H1 (cell line): ENCODE data around the gene NRL. TPM values are rescaled to one million over a fixed set of nuclear protein-coding genes. Genes with fewer than 3 reads are reported as not detected.

Experiments
- CTCF ChIA-PET: fragments of 300-600 bp; sonication (Branson Sonifier 250); formaldehyde crosslinking; loops from one replicate; lab custom pipeline; 2021; ENCODE audit not compliant: partially characterized antibody; lab: Charles Lee
- POLR2A ChIA-PET: fragments of 300-600 bp; sonication (Branson Sonifier 250); formaldehyde crosslinking; loops from one replicate; lab custom pipeline; 2021; ENCODE audit warnings: inconsistent platforms; ENCODE audit not compliant: partially characterized antibody; lab: Charles Lee
- DNase-seq, 2 experiments: peaks; one replicate each; pipeline versions ENCODE4 v3.0.0 to v3.0.0-alpha.2; 2010 to 2022; ENCODE audit warnings: low spot score in 2 of 2, low read depth in 1 of 2, mixed read lengths in 1 of 2
- FAIRE-seq: peaks from 2 replicates; lab custom pipeline; 2011; peaks lifted over from hg19 to GRCh38; lab: Jason Lieb, UNC
- H2AFZ ChIP-seq: 2 replicates; pipeline ENCODE4 v1.8.1; 2012; ENCODE audit warnings: low read length, inconsistent platforms
- H2AK5ac ChIP-seq: 2 replicates; pipeline ENCODE4 v1.6.1; 2013; ENCODE audit warnings: low read depth, low read length
- H2BK120ac ChIP-seq: replicated peaks from 2 replicates; pipeline ENCODE3; 2013; ENCODE audit warnings: low read depth, low read length, inconsistent platforms
- H2BK12ac ChIP-seq: 2 replicates; pipeline ENCODE4 v1.6.1; 2013; ENCODE audit warnings: low read depth, low read length
- H2BK15ac ChIP-seq: 2 replicates; pipeline ENCODE4 v1.6.1; 2013; ENCODE audit warnings: low read length
- H2BK20ac ChIP-seq: 2 replicates; pipeline ENCODE4 v1.6.1; 2013; ENCODE audit warnings: low read length
- H2BK5ac ChIP-seq: 2 replicates; pipeline ENCODE4 v1.6.1; 2013; ENCODE audit warnings: low read depth, low read length
- H3K14ac ChIP-seq: 2 replicates; pipeline ENCODE4 v1.6.1; 2013; ENCODE audit warnings: inconsistent platforms; ENCODE audit not compliant: insufficient read length
- H3K18ac ChIP-seq: 2 replicates; pipeline ENCODE4 v1.6.1; 2013; ENCODE audit warnings: low read length; ENCODE audit errors: extremely low read depth
- H3K23ac ChIP-seq: 2 replicates; pipeline ENCODE4 v1.6.1; 2013; ENCODE audit warnings: inconsistent platforms; ENCODE audit not compliant: insufficient read length
- H3K23me2 ChIP-seq: 2 replicates; pipeline ENCODE4 v1.6.1; 2013; ENCODE audit warnings: low read depth, low read length
- H3K27ac ChIP-seq: 2 replicates; pipeline ENCODE4 v1.6.1; 2011; ENCODE audit warnings: low read depth, low read length, inconsistent platforms
- H3K27me3 ChIP-seq, 4 experiments: replicated peaks in 1 of 4; 1 replicate in 1 of 4; 2 replicates in 3 of 4; pipeline versions ENCODE4 v1.6.1 to v1.8.1; 2011 to 2013; ENCODE audit warnings: low read length in 3 of 4, mild to moderate bottlenecking in 3 of 4, inconsistent platforms in 2 of 4, mixed read lengths in 2 of 4, moderate library complexity in 1 of 4; ENCODE audit not compliant: control insufficient read depth in 3 of 4, insufficient read depth in 3 of 4; ENCODE audit errors: extremely low read depth in 1 of 4
- H3K36me3 ChIP-seq, 4 experiments: 2 replicates each; pipeline versions ENCODE4 v1.6.1 to v1.8.1; 2011 to 2013; ENCODE audit warnings: mild to moderate bottlenecking in 4 of 4, low read length in 3 of 4, moderate library complexity in 2 of 4, control low read depth in 1 of 4, inconsistent platforms in 1 of 4; ENCODE audit not compliant: insufficient read depth in 4 of 4, control insufficient read depth in 2 of 4
- H3K4ac ChIP-seq: replicated peaks from 2 replicates; pipeline ENCODE3; 2013; ENCODE audit warnings: low read length, low read depth, mixed read lengths, inconsistent platforms; ENCODE audit not compliant: insufficient read length
- H3K4me1 ChIP-seq, 4 experiments: replicated peaks in 1 of 4; 1 replicate in 1 of 4; 2 replicates in 3 of 4; pipeline versions ENCODE4 v1.6.1 to v1.8.1; 2011 to 2013; ENCODE audit warnings: low read length in 3 of 4, inconsistent platforms in 2 of 4, mixed read lengths in 1 of 4; ENCODE audit not compliant: insufficient read depth in 4 of 4, control insufficient read depth in 3 of 4
- H3K4me2 ChIP-seq, 2 experiments: 2 replicates each; pipeline versions ENCODE4 v1.6.1 to v1.8.1; 2011 to 2013; ENCODE audit warnings: low read depth in 2 of 2, low read length in 2 of 2, control low read depth in 1 of 2, inconsistent platforms in 1 of 2, mild to moderate bottlenecking in 1 of 2; ENCODE audit not compliant: insufficient read depth in 1 of 2
- H3K4me3 ChIP-seq, 4 experiments: fragments of 200-600, 300-600 bp in 1 of 4; sonication (generic), shearing (Covaris generic), sonication (Bioruptor Twin) in 1 of 4; 2 replicates each; pipeline versions ENCODE4 v1.5.1 to v1.8.1; 2011 to 2016; ENCODE audit warnings: low read length in 4 of 4, low read depth in 3 of 4, control low read depth in 2 of 4, inconsistent platforms in 2 of 4, mild to moderate bottlenecking in 2 of 4, mixed read lengths in 1 of 4, moderate library complexity in 1 of 4; ENCODE audit not compliant: insufficient read depth in 2 of 4; ENCODE audit errors: extremely low read depth in 1 of 4
- H3K56ac ChIP-seq: replicated peaks from 2 replicates; pipeline ENCODE3; 2013; ENCODE audit warnings: low read depth, mild to moderate bottlenecking, mixed read lengths, low read length, inconsistent platforms; ENCODE audit not compliant: insufficient read length
- H3K79me1 ChIP-seq: 2 replicates; pipeline ENCODE4 v1.6.1; 2013; ENCODE audit warnings: low read depth, low read length, control low read depth
- H3K79me2 ChIP-seq, 2 experiments: 2 replicates each; pipeline versions ENCODE4 v1.6.1 to v1.8.1; 2012 to 2013; ENCODE audit warnings: low read length in 2 of 2, mild to moderate bottlenecking in 2 of 2, inconsistent platforms in 1 of 2; ENCODE audit not compliant: insufficient read depth in 2 of 2, control insufficient read depth in 1 of 2
- H3K9ac ChIP-seq, 4 experiments: replicated peaks in 1 of 4; 1 replicate in 1 of 4; 2 replicates in 3 of 4; pipeline versions ENCODE4 v1.6.1 to v1.8.1; 2011 to 2013; ENCODE audit warnings: low read depth in 3 of 4, low read length in 3 of 4, control low read depth in 2 of 4, mild to moderate bottlenecking in 2 of 4, moderate library complexity in 2 of 4, inconsistent platforms in 1 of 4; ENCODE audit errors: extremely low read depth in 1 of 4
- H3K9me3 ChIP-seq, 2 experiments: 2 replicates each; pipeline versions ENCODE4 v1.6.1 to v1.8.1; 2012 to 2013; ENCODE audit warnings: mild to moderate bottlenecking in 2 of 2, moderate library complexity in 2 of 2, control low read depth in 1 of 2, inconsistent platforms in 1 of 2, low read depth in 1 of 2, low read length in 1 of 2, mixed read lengths in 1 of 2; ENCODE audit not compliant: insufficient read depth in 2 of 2
- H4K20me1 ChIP-seq, 2 experiments: replicated peaks in 1 of 2; 2 replicates each; pipeline versions ENCODE3 to v1.8.1; 2011 to 2013; ENCODE audit warnings: inconsistent platforms in 2 of 2, low read length in 2 of 2, mild to moderate bottlenecking in 1 of 2; ENCODE audit not compliant: insufficient read depth in 2 of 2, control insufficient read depth in 1 of 2
- H4K5ac ChIP-seq: 2 replicates; pipeline ENCODE4 v1.6.1; 2013; ENCODE audit warnings: low read length, low read depth, mixed read lengths, inconsistent platforms; ENCODE audit not compliant: insufficient read length
- H4K8ac ChIP-seq: 2 replicates; pipeline ENCODE4 v1.8.0; 2013; ENCODE audit warnings: mild to moderate bottlenecking, moderate library complexity, low read length, inconsistent platforms; ENCODE audit not compliant: insufficient read depth; ENCODE audit errors: extremely low read depth
- H4K91ac ChIP-seq: replicated peaks from 2 replicates; pipeline ENCODE3; 2013; ENCODE audit warnings: low read length, mixed read lengths, inconsistent platforms; ENCODE audit not compliant: insufficient read length
- CBX5 ChIP-seq: fragments of 300-800, 300-1000 bp; sonication (generic); IDR thresholded peaks from 2 replicates; pipeline ENCODE4 v1.7.1; 2016; ENCODE audit warnings: antibody characterized with exemption, low read length, low read depth
- EGR1 ChIP-seq: IDR thresholded peaks from 2 replicates; pipeline ENCODE4 v1.6.1; 2011; ENCODE audit warnings: low read depth, low read length, borderline replicate concordance
- JUN ChIP-seq: IDR thresholded peaks from 2 replicates; pipeline ENCODE4 v1.6.1; 2011; ENCODE audit warnings: low read depth, mild to moderate bottlenecking, improper control_type of control experiment, low read length
- KDM1A ChIP-seq: fragments of 200-600, 300-600 bp; sonication (generic); IDR thresholded peaks from 2 replicates; pipeline ENCODE4 v1.7.1; 2016; ENCODE audit warnings: mild to moderate bottlenecking, low read length, borderline replicate concordance
- NRF1 ChIP-seq: IDR thresholded peaks from 2 replicates; pipeline ENCODE4 v1.6.1; 2011; ENCODE audit warnings: mild to moderate bottlenecking, low read depth, low read length, improper control_type of control experiment
- PHF8 ChIP-seq: fragments of 200-600 bp; sonication (generic); conservative IDR thresholded peaks from 2 replicates; pipeline ENCODE4 v1.7.1; 2012; ENCODE audit warnings: low read depth, mild to moderate bottlenecking, inconsistent platforms, low read length, moderate library complexity
- POU5F1 ChIP-seq: IDR thresholded peaks from 2 replicates; pipeline ENCODE4 v1.6.1; 2011; ENCODE audit warnings: low read depth, mild to moderate bottlenecking, low read length, moderate library complexity
- RFX5 ChIP-seq: IDR thresholded peaks from 2 replicates; pipeline ENCODE4 v1.6.1; 2011; ENCODE audit warnings: low read depth, low read length, improper control_type of control experiment, borderline replicate concordance
- SIN3A ChIP-seq, 2 experiments: IDR thresholded peaks in 1 of 2; conservative IDR thresholded peaks in 1 of 2; 2 replicates each; pipeline ENCODE4 v1.6.1; 2011 to 2012; ENCODE audit warnings: low read length in 2 of 2, improper control_type of control experiment in 1 of 2, low read depth in 1 of 2, mild to moderate bottlenecking in 1 of 2
- TBP ChIP-seq: IDR thresholded peaks from 2 replicates; pipeline ENCODE4 v1.6.1; 2011; ENCODE audit warnings: low read depth, low read length, improper control_type of control experiment
- TCF12 ChIP-seq: IDR thresholded peaks from 2 replicates; pipeline ENCODE4 v1.6.1; 2011; ENCODE audit warnings: low read depth, mild to moderate bottlenecking, low read length
- WGBS, 2 experiments: shearing (Covaris generic) in 1 of 2; methylation state at CpG; one replicate each; pipeline versions ENCODE4 v1.1.6 to v1.1.7; 2013 to 2015; ENCODE audit warnings: low lambda C conversion rate in 2 of 2, mixed read lengths in 2 of 2, inconsistent platforms in 1 of 2, low coverage in 1 of 2, missing lambda C conversion rate in 1 of 2; ENCODE audit not compliant: insufficient replicate concordance in 2 of 2, insufficient coverage in 1 of 2, insufficient read length in 1 of 2; ENCODE audit errors: extremely low coverage in 1 of 2, missing lambda C conversion rate in 1 of 2; 5-methylcytosine and 5-hydroxymethylcytosine counted together
- polyA plus RNA-seq, 7 experiments: library from polyadenylated mRNA; depleted of rRNA in 3 of 7; stranded (reverse) in 5 of 7; unstranded in 2 of 7; fragments of >200 nt in 5 of 7; fragments of 200-250 nt in 2 of 7; gene quantifications; 1 replicate in 5 of 7; 2 replicates in 1 of 7; 4 replicates in 1 of 7; pipeline versions ENCODE4 v1.2.1 to v1.2.3, GENCODE V29; 2011 to 2013; ENCODE audit warnings: missing spikeins in 2 of 7, mixed read lengths in 2 of 7
- total RNA-seq: library from RNA; stranded (reverse); fragmentation: NEBNext Ultra II Directional; extraction: Animal tissue kit (Norgen Biotek cat#: 25700); gene quantifications from 2 replicates; pipeline ENCODE4 v1.2.1, GENCODE V29; 2021

Gene NRL
- total and polyA plus RNA-seq, 2 of the 8 experiments (the other 6 are each of a cell fraction or from before 2014, with no cell fraction given) = 1.1 to 2.2 TPM

DNA sequence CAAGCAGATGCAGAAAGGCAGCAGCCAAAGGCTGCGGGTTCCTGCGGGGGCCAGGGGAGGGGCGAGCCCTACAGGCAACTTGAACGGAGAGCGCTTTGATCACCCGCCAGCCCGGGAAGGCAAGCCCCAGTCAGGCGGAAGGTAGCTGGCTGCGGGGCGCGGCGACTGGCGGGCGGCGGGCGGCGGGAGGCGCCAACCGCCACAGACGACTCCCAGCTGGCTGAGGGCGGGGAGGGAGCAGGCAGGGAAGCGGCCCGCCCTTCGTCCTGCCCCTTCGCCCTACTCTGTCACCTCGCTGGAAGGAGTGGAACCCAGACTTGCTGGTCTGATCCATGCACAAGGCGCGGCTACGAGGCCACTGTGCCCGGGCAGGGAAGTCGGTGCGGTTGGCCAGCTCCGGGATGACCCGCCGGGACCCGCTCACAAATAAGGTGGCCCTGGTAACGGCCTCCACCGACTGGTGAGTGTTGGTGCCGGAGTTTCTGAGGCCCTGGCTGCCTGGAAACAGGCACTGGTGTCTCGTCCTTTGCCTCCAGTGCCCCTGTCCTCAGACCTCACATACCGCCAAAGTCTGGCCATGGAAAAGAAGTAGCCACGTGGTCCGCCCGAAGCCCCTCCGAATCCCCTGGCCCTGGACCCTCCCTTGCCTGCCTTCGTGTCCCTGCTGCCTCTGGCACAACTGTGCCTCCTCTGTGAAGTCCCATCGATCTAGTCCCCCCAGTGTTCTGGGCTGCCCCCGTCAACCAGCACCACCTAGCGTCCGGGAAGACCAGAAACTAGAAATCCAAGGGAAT is 78.4 kb downstream of the NRL start:
- FAIRE-seq (no peak), DNase-seq (peak in 1 of 2 experiments; percentile 85)
- ChIA-PET POLR2A (interaction anchor here (1.6 kb wide), 1 partner anchor 45 kb away, joined by 3 read pairs; no protein-coding TSS in a partner anchor), CTCF (interaction anchor here (0.8 to 3.4 kb wide), 11 partner anchors 10 to 405 kb away, joined by 3 to 12 read pairs (median 4); partner anchors contain the start of gene IRF9)
- no peak overlapping the region for H2BK20ac ChIP-seq
- H3K56ac ChIP-seq = no peak overlapping the region
- no peaks in the 10 kb centered on the region for H3K27me3 ChIP-seq
- no peak overlapping the region for H3K14ac ChIP-seq
- no peaks in the 10 kb centered on the region; the same call in 1 of the 2 replicates for H3K23me2 ChIP-seq
- peak overlapping the region; percentile 78; the same call in 1 of the 2 replicates for H3K18ac ChIP-seq
- peak overlapping the region; percentile 45 to 73 (median 70) for H3K4me3 ChIP-seq
- H3K9me3 ChIP-seq = no peaks in the 10 kb centered on the region
- peak overlapping the region; percentile 71; the same call in 1 of the 2 replicates for H2AFZ ChIP-seq
- no peak overlapping the region for H4K5ac ChIP-seq
- H4K91ac ChIP-seq = no peak overlapping the region
- peak overlapping the region; percentile 50 to 83 for H3K4me2 ChIP-seq
- no peak overlapping the region for H3K27ac ChIP-seq
- H3K4me1 ChIP-seq = no peaks in the 10 kb centered on the region; a peak in 1 of 7 replicates
- 2% methylated on average over 39 of the region's 50 CpGs; no CpG with 5 or more reads in 1 of the 2 experiments for whole genome bisulfite sequencing, 2 experiments
- H2BK5ac ChIP-seq = peak overlapping the region; percentile 71; the same call in 1 of the 2 replicates
- no peak overlapping the region for H2BK12ac ChIP-seq
- H2BK15ac ChIP-seq = no peak overlapping the region
- no peaks in the 10 kb centered on the region for H4K20me1 ChIP-seq
- H4K8ac ChIP-seq = no peak overlapping the region; the same call in 1 of the 2 replicates
- H3K79me1 ChIP-seq = no peaks in the 10 kb centered on the region
- H2BK120ac ChIP-seq = no peak overlapping the region
- H3K36me3 ChIP-seq = no peaks in the 10 kb centered on the region
- H3K23ac ChIP-seq = no peak overlapping the region
- H3K9ac ChIP-seq = peak overlapping the region in 3 of 4 experiments; percentile 34 to 43 (median 39); a peak in 3 of 7 replicates
- no peak overlapping the region for H3K4ac ChIP-seq
- no peaks in the 10 kb centered on the region for H3K79me2 ChIP-seq
- no peak overlapping the region for H2AK5ac ChIP-seq
- TF ChIP-seq RFX5 = no peak
- TF ChIP-seq JUN = no peak
- no peak; the same call in 1 of the 2 replicates for TF ChIP-seq PHF8
- no peak for TF ChIP-seq EGR1
- TF ChIP-seq KDM1A = no peak
- TF ChIP-seq TBP = peak; percentile 66; the same call in 1 of the 2 replicates
- TF ChIP-seq CBX5 = no peak
- TF ChIP-seq TCF12 = no peak
- no peak for TF ChIP-seq POU5F1
- no peak for TF ChIP-seq NRF1
- TF ChIP-seq SIN3A (conservative IDR thresholded peaks at IDR 0.05 in 1 of 2, IDR thresholded peaks at IDR 0.05 in 1 of 2; ENCODE audit: low read depth in 1 of 2, low read length in 2 of 2) = peak; percentile 23 to 50; a peak in 1 of 4 replicates
